Activated naive CD8-positive, alpha-beta T cell treated with anti-CD3 and anti-CD28 coated beads, Interleukin-2, amount 50 U/mL, for 16 hours (primary cell): ENCODE data around the gene HGS.
A peak's percentile ranks its signal among the peaks of the same experiment; 100 is the strongest.

Experiments
- DNase-seq: peaks from one replicate; pipeline ENCODE4 v3.0.0-alpha.2; 2020; ENCODE audit warnings: low read depth, low spot score

The HGS gene

DNA sequence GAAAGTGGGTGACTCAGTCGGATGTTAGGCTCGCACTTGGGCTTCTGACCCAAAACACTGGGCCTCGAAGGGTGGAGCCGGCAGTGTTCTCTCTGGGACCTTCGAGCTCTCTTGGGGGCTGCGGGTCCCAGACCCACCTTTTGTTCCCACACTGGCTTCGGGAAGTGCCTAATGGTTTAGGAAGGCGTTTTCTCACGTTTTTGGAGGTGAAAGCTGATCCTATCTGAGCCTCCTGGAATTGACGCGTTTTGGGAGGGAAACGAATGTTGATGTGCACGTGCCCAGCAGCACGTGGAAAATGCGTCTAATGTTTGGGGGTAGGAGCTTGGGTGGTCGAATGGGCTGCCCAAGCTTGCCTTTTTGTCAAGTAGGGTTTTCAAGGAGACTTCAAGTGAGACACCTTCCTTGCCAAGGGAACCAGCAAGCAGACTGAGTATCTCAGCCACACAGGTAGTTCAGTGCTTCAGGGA, 666 bp downstream of the HGS start:
- DNase-seq, result no peak

- DNase-seq, result no peak
Observed at GRCh38 chr17:81685108-81685507, 1.3 kb downstream of the HGS start.

DNA sequence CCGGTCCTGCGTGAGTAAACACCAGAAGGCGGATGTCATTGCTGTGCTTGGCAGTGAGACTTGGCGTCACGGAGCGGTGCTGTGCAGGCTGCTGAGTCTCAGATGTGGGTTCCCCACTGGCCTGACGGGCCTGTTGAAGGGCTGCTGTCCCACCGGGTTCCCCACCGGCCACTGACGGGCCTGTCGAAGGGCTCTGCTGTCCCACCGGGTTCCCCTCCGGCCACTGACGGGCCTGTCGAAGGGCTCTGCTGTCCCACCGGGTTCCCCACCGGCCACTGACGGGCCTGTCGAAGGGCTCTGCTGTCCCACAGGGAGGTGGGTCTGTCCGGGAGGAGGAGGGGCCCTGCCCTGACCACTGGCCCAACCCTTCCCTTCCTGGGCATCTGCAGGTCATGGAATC, 2.8 kb downstream of the HGS start:
- no peak for DNase-seq

DNA sequence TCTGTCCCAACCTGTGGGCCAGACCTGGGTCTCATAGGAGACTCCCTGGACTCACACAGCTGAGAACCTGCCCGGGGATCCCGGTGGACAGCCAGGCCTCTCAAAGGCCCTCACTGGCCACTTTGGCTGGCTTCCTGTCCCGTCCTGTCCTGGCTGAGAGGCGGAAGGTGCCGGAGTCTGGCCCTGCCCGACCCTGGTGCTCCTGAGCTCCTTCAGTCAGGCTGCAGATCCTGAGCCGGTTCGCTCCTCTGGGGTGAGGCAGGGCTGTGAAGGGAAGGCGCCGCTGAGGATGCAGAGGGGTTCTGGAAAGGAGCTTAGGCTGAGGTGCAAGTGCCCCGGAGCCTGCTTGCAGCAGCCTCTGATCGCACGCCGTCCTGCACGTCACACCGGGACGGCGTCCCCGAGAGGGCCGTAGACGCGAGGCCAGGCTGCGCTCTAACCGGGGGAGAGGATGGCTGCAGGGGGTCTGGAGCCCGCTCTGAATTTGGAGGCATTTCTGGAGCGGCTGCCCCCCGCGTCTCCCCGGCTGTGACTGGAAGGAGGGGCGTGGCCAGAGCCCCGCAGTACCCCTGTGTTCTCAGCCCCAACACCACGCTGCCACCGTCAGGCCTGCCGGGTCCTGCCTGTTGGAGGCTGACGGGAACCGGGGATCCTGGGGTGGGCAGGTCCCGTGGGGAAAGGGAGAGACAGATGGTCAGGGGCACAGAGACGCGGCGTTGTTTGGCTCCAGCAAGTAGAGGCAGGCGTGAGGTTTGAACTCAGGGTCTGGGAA, 4.1 kb downstream of the HGS start:
- DNase-seq, result no peak

GRCh38 chr17:81688616-81689015, 4.8 kb downstream of the HGS start:
- DNase-seq, result no peak

DNA sequence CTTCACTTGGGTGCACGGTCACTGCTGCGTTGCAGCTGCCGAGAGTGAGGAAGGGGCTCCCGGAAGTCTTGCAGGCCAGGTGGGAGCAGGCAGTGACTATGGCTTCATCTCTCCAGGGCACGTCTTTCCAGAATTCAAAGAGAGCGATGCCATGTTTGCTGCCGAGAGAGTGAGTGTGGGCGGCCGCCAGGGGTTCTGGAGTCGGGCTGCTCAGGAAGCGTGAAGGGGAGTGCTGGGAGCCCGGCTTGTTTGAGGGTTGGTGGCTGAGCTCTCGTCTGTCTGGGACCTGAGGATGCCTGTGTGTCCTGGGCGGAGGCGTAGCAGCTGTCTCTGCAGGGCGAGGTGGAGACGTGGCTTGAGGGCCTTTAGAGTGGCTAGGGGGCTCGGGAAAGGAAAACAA, 6.3 kb downstream of the HGS start:
- no peak for DNase-seq

DNA sequence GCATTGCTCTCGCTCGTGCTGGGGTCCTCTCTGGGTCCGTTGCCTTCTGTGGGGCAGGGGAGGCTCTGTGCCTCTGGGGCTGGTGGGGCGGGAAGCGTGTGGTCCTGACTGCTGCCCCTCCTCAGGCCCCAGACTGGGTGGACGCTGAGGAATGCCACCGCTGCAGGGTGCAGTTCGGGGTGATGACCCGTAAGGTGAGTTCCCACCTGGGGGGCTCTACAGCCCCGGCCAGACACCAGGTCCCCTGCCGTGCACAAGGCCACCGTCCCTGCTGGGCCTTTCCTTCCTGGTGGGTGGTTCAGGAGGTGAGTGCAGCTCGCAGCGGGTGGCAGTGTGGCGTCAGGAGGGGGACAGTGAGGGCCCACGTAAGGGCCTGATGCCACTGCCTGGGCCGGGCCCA, 6.7 kb downstream of the HGS start:
- DNase-seq, result no peak

DNA sequence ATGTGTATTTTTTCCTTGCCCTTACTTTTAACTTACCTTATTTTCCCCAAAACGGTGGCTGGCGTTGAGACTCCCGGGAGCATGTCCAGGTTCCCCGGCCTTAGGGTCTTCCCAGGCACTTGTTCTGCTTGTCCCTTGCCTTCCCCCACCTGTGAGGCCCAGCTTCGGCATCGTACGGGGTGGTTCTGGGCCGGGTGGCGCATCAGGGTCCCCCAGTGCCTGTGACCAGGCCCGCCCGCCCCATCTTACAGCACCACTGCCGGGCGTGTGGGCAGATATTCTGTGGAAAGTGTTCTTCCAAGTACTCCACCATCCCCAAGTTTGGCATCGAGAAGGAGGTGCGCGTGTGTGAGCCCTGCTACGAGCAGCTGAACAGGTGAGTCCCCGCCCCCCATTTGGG, 7.4 kb downstream of the HGS start:
- no peak for DNase-seq

DNA sequence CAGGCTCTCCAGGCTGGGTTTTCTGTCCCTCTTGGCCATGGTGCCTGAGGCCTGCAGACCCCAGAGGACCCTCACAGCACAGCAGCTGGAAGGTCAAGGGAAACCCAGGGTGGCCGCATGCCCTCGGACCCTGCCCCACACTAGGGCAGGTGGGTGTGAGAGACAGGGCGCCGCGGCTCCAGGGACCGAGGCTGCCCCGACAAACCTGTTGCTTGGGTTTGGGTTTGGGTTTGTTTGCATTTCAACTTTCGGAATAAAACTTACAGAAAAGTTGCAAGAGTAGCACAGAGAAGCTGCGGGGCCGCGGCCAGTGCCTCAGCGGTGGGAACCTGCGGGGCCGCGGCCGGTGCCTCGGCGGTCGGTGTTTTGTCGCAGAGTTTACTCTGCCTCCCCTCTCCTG, 7.8 kb downstream of the HGS start:
- no peak for DNase-seq

DNA sequence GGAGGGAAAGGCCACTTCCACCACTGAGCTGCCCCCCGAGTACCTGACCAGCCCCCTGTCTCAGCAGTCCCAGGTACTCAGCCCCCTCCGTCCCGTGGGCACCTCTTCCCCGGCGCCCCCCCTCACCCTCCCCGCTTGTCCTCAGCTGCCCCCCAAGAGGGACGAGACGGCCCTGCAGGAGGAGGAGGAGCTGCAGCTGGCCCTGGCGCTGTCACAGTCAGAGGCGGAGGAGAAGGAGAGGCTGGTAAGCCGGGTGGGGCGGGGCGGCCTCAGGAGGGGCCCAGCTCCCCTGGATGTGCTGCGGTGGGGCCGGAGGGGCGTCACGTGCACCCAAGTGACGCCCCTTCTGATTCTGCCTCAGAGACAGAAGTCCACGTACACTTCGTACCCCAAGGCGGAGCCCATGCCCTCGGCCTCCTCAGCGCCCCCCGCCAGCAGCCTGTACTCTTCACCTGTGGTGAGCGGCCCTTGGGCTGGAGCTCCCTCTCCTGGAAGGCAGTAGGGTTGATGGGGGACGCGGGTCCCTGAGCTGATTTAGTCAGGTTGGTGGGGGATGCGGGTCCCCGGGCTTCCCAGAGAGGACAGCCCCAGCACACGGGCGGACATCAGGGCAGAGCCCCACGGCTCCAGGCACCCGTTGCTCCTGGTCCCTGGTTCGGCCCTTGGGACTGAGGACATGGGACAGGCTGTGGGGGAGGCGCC, 9.8 kb downstream of the HGS start:
- no peak for DNase-seq

DNA sequence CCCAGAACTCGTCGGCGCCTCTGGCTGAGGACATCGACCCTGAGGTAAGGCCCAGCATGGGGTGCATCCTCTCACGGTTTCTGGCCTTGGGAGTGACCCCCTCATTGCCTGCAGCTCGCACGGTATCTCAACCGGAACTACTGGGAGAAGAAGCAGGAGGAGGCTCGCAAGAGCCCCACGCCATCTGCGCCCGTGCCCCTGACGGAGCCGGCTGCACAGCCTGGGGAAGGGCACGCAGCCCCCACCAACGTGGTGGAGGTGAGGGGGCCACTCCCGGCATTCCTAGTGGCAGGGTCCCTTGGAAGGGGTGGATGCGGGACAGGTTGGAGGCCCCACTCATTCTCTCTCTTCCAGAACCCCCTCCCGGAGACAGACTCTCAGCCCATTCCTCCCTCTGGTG, 11.0 kb downstream of the HGS start:
- no peak for DNase-seq

GRCh38 chr17:81695211-81695610, 11.4 kb downstream of the HGS start:
- no peak for DNase-seq

- DNase-seq, result no peak
Observed at GRCh38 chr17:81695801-81696200, 12.0 kb downstream of the HGS start.

GRCh38 chr17:81696218-81696941, 12.6 kb downstream of the HGS start:
- DNase-seq, result no peak

DNA sequence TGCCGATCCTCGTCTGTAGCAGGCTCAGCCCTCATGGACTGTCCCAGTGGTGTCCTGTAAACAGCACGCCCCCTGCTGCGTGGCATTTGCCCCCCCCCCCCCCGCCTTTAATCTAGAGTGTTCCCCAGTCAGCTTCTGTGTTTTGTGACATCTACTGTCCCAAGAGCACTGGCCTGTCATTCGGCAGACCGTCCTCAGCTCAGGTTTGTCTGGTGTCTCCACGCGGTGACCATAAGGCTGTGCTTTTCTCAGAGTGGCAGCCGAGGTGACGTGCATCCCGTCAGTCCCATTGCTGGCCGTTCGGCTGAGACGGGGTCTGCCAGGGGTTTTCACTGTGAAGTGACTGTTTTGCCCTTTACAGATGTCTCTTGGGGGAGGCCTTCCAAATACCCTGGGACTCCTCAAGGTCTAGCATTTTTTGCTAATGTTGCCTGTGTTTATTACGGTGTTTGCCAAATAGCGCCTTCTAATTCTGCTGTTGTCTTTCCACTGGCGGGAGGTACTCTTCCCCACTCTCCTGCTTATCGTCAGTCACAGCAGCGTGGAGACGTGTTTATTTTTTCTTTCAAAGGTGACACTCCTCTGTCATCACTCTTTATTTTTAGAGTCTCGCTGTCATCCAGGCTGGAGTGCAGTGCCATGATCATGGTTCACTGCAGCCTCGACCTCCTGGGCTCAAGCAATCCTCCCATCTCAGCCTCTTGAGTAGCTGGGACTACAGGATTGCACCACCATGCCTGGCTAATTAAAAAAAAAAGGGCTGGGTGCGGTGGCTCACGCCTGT, 13.6 kb downstream of the HGS start:
- DNase-seq, result no peak

DNA sequence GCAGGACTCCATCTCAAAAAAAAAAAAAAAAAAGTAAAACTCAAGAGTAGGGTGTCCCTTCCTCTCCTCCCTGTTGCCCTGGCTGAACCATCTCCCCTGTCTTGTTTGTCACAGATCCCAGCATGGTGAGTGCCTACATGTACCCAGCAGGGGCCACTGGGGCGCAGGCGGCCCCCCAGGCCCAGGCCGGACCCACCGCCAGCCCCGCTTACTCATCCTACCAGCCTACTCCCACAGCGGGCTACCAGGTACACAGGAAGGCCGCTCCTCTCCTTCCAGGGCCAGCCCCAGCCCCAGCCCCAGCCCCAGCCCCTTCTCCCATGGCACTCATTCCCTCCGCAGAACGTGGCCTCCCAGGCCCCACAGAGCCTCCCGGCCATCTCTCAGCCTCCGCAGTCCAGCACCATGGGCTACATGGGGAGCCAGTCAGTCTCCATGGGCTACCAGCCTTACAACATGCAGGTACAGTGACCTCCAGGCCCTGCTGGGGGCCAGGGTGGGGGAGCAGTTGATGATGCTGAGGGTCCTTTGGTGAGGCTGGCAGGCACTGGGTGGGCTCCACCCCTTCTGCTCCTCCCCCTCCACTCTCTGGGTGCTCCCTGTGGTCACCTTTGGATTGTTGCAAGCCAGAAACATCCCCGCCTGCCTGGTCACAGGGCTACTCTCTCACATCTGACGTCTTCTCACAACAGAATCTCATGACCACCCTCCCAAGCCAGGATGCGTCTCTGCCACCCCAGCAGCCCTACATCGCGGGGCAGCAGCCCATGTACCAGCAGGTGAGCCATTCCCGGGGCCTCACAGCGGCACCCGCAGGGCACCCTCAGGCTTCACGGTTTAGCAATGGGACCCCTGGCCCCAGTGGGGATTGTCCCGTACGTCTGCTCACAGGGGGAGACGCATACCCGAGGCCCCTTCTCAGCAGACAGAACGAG, 16.8 kb downstream of the HGS start:
- DNase-seq, result no peak

- DNase-seq, result no peak
Observed at GRCh38 chr17:81701288-81702071, 17.7 kb downstream of the HGS start.

- DNase-seq, result peak; percentile 76
Observed at GRCh38 chr17:81702934-81703746, 19.3 kb downstream of the HGS start, which contains the start of gene MRPL12. Gene MRPL12, plus strand, starts transcription at chr17:81703367. Its CDS starts 135 bp downstream, at chr17:81703502.
